ENCODE measurements around the gene MEPCE. TPM values are rescaled to one million over a fixed set of nuclear protein-coding genes. Genes with fewer than 3 reads are reported as not detected.

The MEPCE gene
- total RNA-seq, 1 experiment from 2014 or later: 85.9 TPM

DNA sequence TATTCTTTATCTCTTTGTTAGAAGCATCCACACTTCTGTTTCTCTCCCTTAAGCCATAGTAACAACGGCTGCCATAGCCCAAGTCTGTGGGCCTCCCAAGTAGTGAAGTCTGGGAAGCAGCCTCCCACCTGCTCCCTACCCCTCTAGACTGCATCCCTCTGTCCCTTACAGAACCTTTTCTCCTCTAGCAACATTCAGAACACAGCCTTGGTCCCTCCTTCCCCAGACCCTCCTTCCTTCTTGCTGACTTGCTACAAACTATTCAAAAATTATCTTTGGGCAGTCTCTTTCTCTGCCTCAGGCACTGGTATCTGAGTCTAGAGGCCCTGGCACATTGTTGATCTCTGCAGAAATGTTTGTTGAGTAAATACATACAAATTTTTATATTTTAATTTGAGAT is 51.8 kb downstream of the MEPCE start:
- Histone ChIP-seq H3K9me3 (ENCODE audit: low read depth, low read length, poor library complexity, severe bottlenecking) (no peaks in the 10 kb centered on the region), H3K4me3 (ENCODE audit: low read depth, low read length, poor library complexity, severe bottlenecking) (no peak overlapping the region), H3K27me3 (replicated peaks; ENCODE audit: insufficient read depth, low read depth, low read length, poor library complexity) (no peaks in the 10 kb centered on the region), H3K4me1 (ENCODE audit: insufficient read depth, low read length, poor library complexity, severe bottlenecking) (peaks cover 17% of the 10 kb centered on the region), H3K27ac (ENCODE audit: low read depth, low read length, poor library complexity, severe bottlenecking) (no peak overlapping the region), H3K36me3 (ENCODE audit: insufficient read depth, low read length, poor library complexity, severe bottlenecking) (no peaks in the 10 kb centered on the region)
- ChIA-PET CTCF (interaction anchor here (0.6 kb wide), 2 partner anchors 79 to 356 kb away, joined by 3 to 5 read pairs; no protein-coding TSS in a partner anchor), POLR2A (ENCODE audit: low non-redundant PET) (no interaction called here)
- TF ChIP-seq CTCF (conservative IDR thresholded peaks at IDR 0.05; ENCODE audit: low read depth, low read length): no peak
- TF ChIP-seq EZH2 (IDR thresholded peaks at IDR 0.05; ENCODE audit: borderline replicate concordance, low read depth, low read length, poor library complexity, severe bottlenecking): no peak
- no peak for DNase-seq (ENCODE audit: low spot score)
- intact Hi-C loops (cut with micrococcal nuclease; ENCODE audit: unreplicated experiment): no loop called here
- no TSS peak for BruUV-seq (replicated peaks)

DNA sequence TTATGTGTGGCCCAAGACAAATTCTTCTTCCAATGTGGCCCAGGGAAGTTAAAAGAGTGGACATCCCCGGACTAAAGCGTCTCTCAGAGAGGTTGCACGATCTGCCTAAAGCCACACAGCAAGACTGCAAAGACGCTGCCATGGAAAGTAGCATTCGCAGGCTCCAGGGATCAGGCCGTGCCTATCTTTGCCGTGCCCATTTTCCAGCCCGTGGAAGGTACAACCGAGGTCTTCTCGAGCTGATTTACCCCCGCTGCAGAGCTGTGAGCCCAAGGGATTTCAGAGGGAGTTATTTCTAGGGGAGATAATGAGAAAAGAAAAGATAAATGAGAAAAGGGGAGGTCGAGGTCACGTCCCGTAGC is 53.1 kb downstream of the MEPCE start:
- intact Hi-C loops (cut with micrococcal nuclease; ENCODE audit: unreplicated experiment): no loop called here
- ChIA-PET CTCF (interaction anchor here (0.5 kb wide), 1 partner anchor 366 kb away, joined by 4 read pairs; no protein-coding TSS in a partner anchor), POLR2A (ENCODE audit: low non-redundant PET) (no interaction called here)
- no TSS peak for BruUV-seq (replicated peaks)
- Histone ChIP-seq H3K36me3 (ENCODE audit: insufficient read depth, low read length, poor library complexity, severe bottlenecking) (no peaks in the 10 kb centered on the region), H3K27ac (ENCODE audit: low read depth, low read length, poor library complexity, severe bottlenecking) (no peak overlapping the region), H3K4me3 (ENCODE audit: low read depth, low read length, poor library complexity, severe bottlenecking) (peak overlapping the region; percentile 57), H3K27me3 (replicated peaks; ENCODE audit: insufficient read depth, low read depth, low read length, poor library complexity) (no peaks in the 10 kb centered on the region), H3K4me1 (ENCODE audit: insufficient read depth, low read length, poor library complexity, severe bottlenecking) (peaks cover 14% of the 10 kb centered on the region), H3K9me3 (ENCODE audit: low read depth, low read length, poor library complexity, severe bottlenecking) (no peaks in the 10 kb centered on the region)
- TF ChIP-seq CTCF (conservative IDR thresholded peaks at IDR 0.05; ENCODE audit: low read depth, low read length) (no peak), EZH2 (IDR thresholded peaks at IDR 0.05; ENCODE audit: borderline replicate concordance, low read depth, low read length, poor library complexity, severe bottlenecking) (no peak)
- no peak for DNase-seq (ENCODE audit: low spot score)

GRCh38 chr7:100483090-100483721 is 53.6 kb downstream of the MEPCE start:
- POLR2A ChIA-PET (ENCODE audit: low non-redundant PET): no interaction called here
- CTCF ChIA-PET: interaction anchor here (0.5 kb wide), 2 partner anchors 81 to 365 kb away, joined by 4 read pairs; no protein-coding TSS in a partner anchor
- DNase-seq (ENCODE audit: low spot score): peak; percentile 78
- TF ChIP-seq EZH2 (IDR thresholded peaks at IDR 0.05; ENCODE audit: borderline replicate concordance, low read depth, low read length, poor library complexity, severe bottlenecking) (no peak), CTCF (conservative IDR thresholded peaks at IDR 0.05; ENCODE audit: low read depth, low read length) (peak; percentile 75)
- Histone ChIP-seq H3K27me3 (replicated peaks; ENCODE audit: insufficient read depth, low read depth, low read length, poor library complexity) (no peaks in the 10 kb centered on the region), H3K9me3 (ENCODE audit: low read depth, low read length, poor library complexity, severe bottlenecking) (no peaks in the 10 kb centered on the region), H3K36me3 (ENCODE audit: insufficient read depth, low read length, poor library complexity, severe bottlenecking) (no peaks in the 10 kb centered on the region), H3K4me3 (ENCODE audit: low read depth, low read length, poor library complexity, severe bottlenecking) (peak overlapping the region; percentile 57), H3K27ac (ENCODE audit: low read depth, low read length, poor library complexity, severe bottlenecking) (no peak overlapping the region), H3K4me1 (ENCODE audit: insufficient read depth, low read length, poor library complexity, severe bottlenecking) (peaks cover 14% of the 10 kb centered on the region)
- intact Hi-C loops (cut with micrococcal nuclease; ENCODE audit: unreplicated experiment): no loop called here
- no TSS peak for BruUV-seq (replicated peaks)

Other genes with a start within 250 kb of the MEPCE start
- not detected in 2 replicates for gene PVRIG, start 209.9 kb upstream of the MEPCE start, total RNA-seq (2021)
- gene SPDYE3, start 122.1 kb upstream of the MEPCE start, total RNA-seq (2021): not detected in 2 replicates
- gene PILRB, start 71.7 kb upstream of the MEPCE start, total RNA-seq (2021): 26.5 and 31.0 TPM in 2 replicates
- 1.5 and 2.0 TPM in 2 replicates for gene PILRA, start 56.3 kb upstream of the MEPCE start, total RNA-seq (2021)
- gene ZCWPW1, start 1.1 kb upstream of the MEPCE start, total RNA-seq (2021): 0.45 and 1.1 TPM in 2 replicates
- 27.3 and 37.3 TPM in 2 replicates for gene PPP1R35, start 6.7 kb downstream of the MEPCE start, total RNA-seq (2021)
- 2.9 and 3.9 TPM in 2 replicates for gene SPACDR, start 34.4 kb downstream of the MEPCE start, total RNA-seq (2021)
- gene TSC22D4, start 49.4 kb downstream of the MEPCE start, total RNA-seq (2021): 69.0 and 71.0 TPM in 2 replicates
- gene NYAP1, start 54.1 kb downstream of the MEPCE start, total RNA-seq (2021): 1.3 and 3.2 TPM in 2 replicates
- 12.8 and 15.3 TPM in 2 replicates for gene AGFG2, start 109.4 kb downstream of the MEPCE start, total RNA-seq (2021)
- 1.7 and 2.8 TPM in 2 replicates for gene SAP25, start 144.1 kb downstream of the MEPCE start, total RNA-seq (2021)
- gene LRCH4, start 156.3 kb downstream of the MEPCE start, total RNA-seq (2021): 42.4 and 50.4 TPM in 2 replicates
- gene FBXO24, start 156.5 kb downstream of the MEPCE start, total RNA-seq (2021): 0.44 and 0.75 TPM in 2 replicates
- 45.0 and 70.1 TPM in 2 replicates for gene PCOLCE, start 172.5 kb downstream of the MEPCE start, total RNA-seq (2021)
- 17.3 and 24.8 TPM in 2 replicates for gene MOSPD3, start 182.7 kb downstream of the MEPCE start, total RNA-seq (2021)
- gene TFR2, start 211.7 kb downstream of the MEPCE start, total RNA-seq (2021): 1.4 and 2.0 TPM in 2 replicates
- 0.31 TPM in 1 of 2 replicates, not detected in the other for gene ACTL6B, start 226.6 kb downstream of the MEPCE start, total RNA-seq (2021)
- gene GNB2, start 243.9 kb downstream of the MEPCE start, total RNA-seq (2021): 225 and 243 TPM in 2 replicates